Endodermal cell (in vitro differentiated cells): ENCODE measurements around the gene TTC7B. TPM values are rescaled to one million over a fixed set of nuclear protein-coding genes. Genes with fewer than 3 reads are reported as not detected.
A peak's percentile ranks its signal among the peaks of the same experiment; 100 is the strongest.

Experiments used
- DNase-seq: peaks from one replicate; pipeline ENCODE4 v3.0.0-alpha.2; 2017
- H3K27ac ChIP-seq: 2 replicates; pipeline ENCODE4 v1.5.1; 2013; ENCODE audit warnings: mild to moderate bottlenecking, low read depth, low read length, moderate library complexity
- H3K27me3 ChIP-seq: 2 replicates; pipeline ENCODE4 v1.6.1; 2013; ENCODE audit warnings: mild to moderate bottlenecking, low read length, moderate library complexity; ENCODE audit not compliant: insufficient read depth, control insufficient read depth, poor library complexity, severe bottlenecking
- H3K36me3 ChIP-seq: 2 replicates; pipeline ENCODE4 v1.7.0; 2013; ENCODE audit warnings: mild to moderate bottlenecking, low read length, moderate library complexity; ENCODE audit not compliant: control insufficient read depth, insufficient read depth
- H3K4me1 ChIP-seq: one replicate; pipeline ENCODE4 v1.7.0; 2013; ENCODE audit warnings: low read length; ENCODE audit not compliant: control insufficient read depth, insufficient read depth
- H3K4me3 ChIP-seq: 2 replicates; pipeline ENCODE4 v1.5.1; 2013; ENCODE audit warnings: mild to moderate bottlenecking, low read length, moderate library complexity
- H3K9ac ChIP-seq: 2 replicates; pipeline ENCODE4 v1.6.1; 2013; ENCODE audit warnings: mild to moderate bottlenecking, low read length, moderate library complexity; ENCODE audit not compliant: poor library complexity, severe bottlenecking; ENCODE audit errors: extremely low read depth
- H3K9me3 ChIP-seq: 2 replicates; pipeline ENCODE4 v1.6.1; 2013; ENCODE audit warnings: mild to moderate bottlenecking, low read length, moderate library complexity; ENCODE audit not compliant: control insufficient read depth
- H3K27ac Mint-ChIP-seq: 2 replicates; pipeline ENCODE4 v1.8.0; 2020; ENCODE audit warnings: mixed read lengths
- H3K27me3 Mint-ChIP-seq: 2 replicates; pipeline ENCODE4 v1.8.0; 2021; ENCODE audit warnings: mild to moderate bottlenecking, mixed read lengths; ENCODE audit not compliant: insufficient read depth
- H3K36me3 Mint-ChIP-seq: 2 replicates; pipeline ENCODE4 v1.8.0; 2020; ENCODE audit warnings: low read depth, mixed read lengths
- H3K4me1 Mint-ChIP-seq: 2 replicates; pipeline ENCODE4 v1.8.0; 2020; ENCODE audit warnings: mixed read lengths
- H3K4me3 Mint-ChIP-seq: 2 replicates; pipeline ENCODE4 v1.8.0; 2020; ENCODE audit warnings: mild to moderate bottlenecking, moderate library complexity, mixed read lengths
- H3K9me3 Mint-ChIP-seq: 2 replicates; pipeline ENCODE4 v1.8.0; 2020; ENCODE audit warnings: mild to moderate bottlenecking, mixed read lengths
- WGBS, 2 experiments: methylation state at CpG; one replicate each; pipeline versions ENCODE4 v1.1.5 to v1.1.7; 2013; ENCODE audit warnings: missing lambda C conversion rate in 2 of 2, mixed read lengths in 1 of 2; ENCODE audit not compliant: insufficient coverage in 1 of 2, insufficient read length in 1 of 2; 5-methylcytosine and 5-hydroxymethylcytosine counted together
- total RNA-seq, 2 donors: library from RNA; stranded (reverse); fragmentation: NEBNext Ultra II Directional in 1 of 2; extraction: Animal tissue kit (Norgen Biotek cat#: 25700) in 1 of 2; gene quantifications; 2 replicates in 1 of 2; 3 replicates in 1 of 2; pipeline ENCODE4 v1.2.1, GENCODE V29; 2021
- TF ChIP-seq, protein P1 (sequence below): fragments of 200-600 bp; sonication (generic); conservative IDR thresholded peaks from 2 replicates; pipeline ENCODE4 v1.5.0; 2021; ENCODE audit warnings: antibody characterized with exemption, mild to moderate bottlenecking

Gene TTC7B
- total RNA-seq, 2 donors from 2014 or later, result 51.3 to 62.6 TPM

- Histone ChIP-seq H3K9ac (no peak overlapping the region), H3K4me1 (no peaks in the 10 kb centered on the region), H3K27ac (no peak overlapping the region), H3K27me3 (no peaks in the 10 kb centered on the region), H3K36me3 (no peaks in the 10 kb centered on the region), H3K9me3 (no peaks in the 10 kb centered on the region), H3K4me3 (no peak overlapping the region)
- TF ChIP-seq, protein P1, sequence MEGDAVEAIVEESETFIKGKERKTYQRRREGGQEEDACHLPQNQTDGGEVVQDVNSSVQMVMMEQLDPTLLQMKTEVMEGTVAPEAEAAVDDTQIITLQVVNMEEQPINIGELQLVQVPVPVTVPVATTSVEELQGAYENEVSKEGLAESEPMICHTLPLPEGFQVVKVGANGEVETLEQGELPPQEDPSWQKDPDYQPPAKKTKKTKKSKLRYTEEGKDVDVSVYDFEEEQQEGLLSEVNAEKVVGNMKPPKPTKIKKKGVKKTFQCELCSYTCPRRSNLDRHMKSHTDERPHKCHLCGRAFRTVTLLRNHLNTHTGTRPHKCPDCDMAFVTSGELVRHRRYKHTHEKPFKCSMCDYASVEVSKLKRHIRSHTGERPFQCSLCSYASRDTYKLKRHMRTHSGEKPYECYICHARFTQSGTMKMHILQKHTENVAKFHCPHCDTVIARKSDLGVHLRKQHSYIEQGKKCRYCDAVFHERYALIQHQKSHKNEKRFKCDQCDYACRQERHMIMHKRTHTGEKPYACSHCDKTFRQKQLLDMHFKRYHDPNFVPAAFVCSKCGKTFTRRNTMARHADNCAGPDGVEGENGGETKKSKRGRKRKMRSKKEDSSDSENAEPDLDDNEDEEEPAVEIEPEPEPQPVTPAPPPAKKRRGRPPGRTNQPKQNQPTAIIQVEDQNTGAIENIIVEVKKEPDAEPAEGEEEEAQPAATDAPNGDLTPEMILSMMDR, result no peak
- Mint-ChIP-seq H3K27me3 (peaks cover 3% of the 10 kb centered on the region), H3K27ac (no peak overlapping the region), H3K4me3 (no peak overlapping the region), H3K36me3 (no peaks in the 10 kb centered on the region), H3K9me3 (no peaks in the 10 kb centered on the region), H3K4me1 (peaks cover 17% of the 10 kb centered on the region)
- no peak for DNase-seq
Observed at GRCh38 chr14:90502760-90503159, 313.5 kb downstream of the TTC7B start.

DNA sequence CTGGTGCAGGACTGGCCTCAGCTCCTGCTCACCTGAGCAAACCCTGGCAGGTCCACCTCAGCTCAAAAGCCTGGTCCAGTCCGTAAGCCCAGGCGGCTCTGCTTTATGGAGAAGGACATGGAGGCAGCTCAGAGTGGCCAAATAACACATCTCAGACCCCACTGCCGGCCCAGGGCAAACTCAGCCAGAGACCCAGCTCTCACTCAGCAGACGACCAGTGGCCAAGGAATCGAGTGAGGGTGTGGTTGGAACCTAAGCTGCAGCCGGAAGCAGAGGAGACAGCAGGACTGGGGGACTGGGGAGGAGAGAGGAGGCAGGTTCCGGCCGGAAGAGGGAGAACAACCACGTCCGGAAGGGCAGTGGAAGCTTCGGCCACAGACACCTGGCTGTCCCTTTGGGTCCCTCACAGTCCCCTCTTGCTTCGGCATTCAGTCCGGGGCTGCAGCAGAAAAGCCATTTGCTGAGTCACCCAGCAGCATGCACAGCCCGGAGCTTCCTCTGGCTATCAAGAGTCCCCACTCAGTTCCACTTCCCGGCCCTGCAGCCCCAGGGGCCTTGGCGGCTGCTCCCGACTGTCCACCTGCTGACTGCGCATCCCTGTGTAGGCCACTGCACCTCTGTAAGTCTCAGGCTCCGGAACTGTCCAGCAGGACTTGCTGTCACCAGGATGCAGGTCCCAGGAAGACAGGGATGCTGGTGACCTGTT is 315.4 kb downstream of the TTC7B start:
- Mint-ChIP-seq H3K27me3 (peaks cover 2% of the 10 kb centered on the region), H3K4me1 (peaks cover 17% of the 10 kb centered on the region), H3K4me3 (no peak overlapping the region), H3K9me3 (no peaks in the 10 kb centered on the region), H3K27ac (peak overlapping the region; percentile 52), H3K36me3 (no peaks in the 10 kb centered on the region)
- TF ChIP-seq, protein P1, result no peak
- no peak overlapping the region for H3K27ac ChIP-seq
- no peaks in the 10 kb centered on the region for H3K27me3 ChIP-seq
- H3K9me3 ChIP-seq, result no peaks in the 10 kb centered on the region
- no peak for DNase-seq
- H3K36me3 ChIP-seq, result no peaks in the 10 kb centered on the region
- H3K4me1 ChIP-seq, result no peaks in the 10 kb centered on the region
- whole genome bisulfite sequencing, 2 experiments, result 84 to 93% methylated on average over 12 to 19 of the region's 19 CpGs
- no peak overlapping the region for H3K4me3 ChIP-seq
- H3K9ac ChIP-seq, result no peak overlapping the region

DNA sequence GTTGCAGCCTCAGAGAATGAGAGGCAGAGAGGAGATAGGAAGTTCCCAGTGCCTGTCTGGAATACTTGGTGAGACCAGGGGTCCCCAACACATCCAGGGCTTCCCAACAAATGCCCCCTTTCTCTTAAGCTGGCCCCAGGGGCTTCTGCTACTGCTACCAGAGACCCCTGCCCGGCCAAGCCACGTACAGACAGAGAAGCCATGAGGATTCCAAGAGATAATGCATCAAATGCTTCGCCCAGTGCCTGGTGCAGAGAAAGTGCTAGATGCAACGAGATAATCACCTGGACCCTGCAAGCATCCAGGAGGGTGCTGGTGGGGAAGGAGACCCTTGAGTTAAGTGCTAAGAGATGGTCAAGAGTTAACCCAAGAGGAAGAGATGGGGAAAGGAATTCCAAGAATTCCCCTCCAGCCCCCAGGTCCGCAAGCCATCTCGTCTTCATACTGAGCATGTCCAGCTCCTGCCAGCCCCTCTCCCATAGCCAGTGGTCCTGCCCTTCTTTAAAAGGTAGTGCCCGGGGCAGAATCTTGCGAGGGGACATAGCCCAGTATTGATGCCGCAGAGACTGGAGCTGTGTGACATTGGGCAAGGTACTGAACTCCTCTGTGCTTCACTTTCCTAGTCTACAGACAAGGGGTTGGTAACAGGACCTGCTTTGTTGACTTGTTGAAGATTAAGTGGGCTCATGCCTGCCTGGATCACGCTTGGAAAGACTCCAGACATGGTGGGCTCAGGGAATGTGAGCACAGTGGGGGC is 316.1 kb downstream of the TTC7B start:
- H3K4me1 ChIP-seq, result no peaks in the 10 kb centered on the region
- H3K9ac ChIP-seq, result no peak overlapping the region
- no peak overlapping the region for H3K4me3 ChIP-seq
- no peak for DNase-seq
- no peaks in the 10 kb centered on the region for H3K36me3 ChIP-seq
- Mint-ChIP-seq H3K27me3 (peaks cover 3% of the 10 kb centered on the region), H3K4me3 (no peak overlapping the region), H3K4me1 (peaks cover 17% of the 10 kb centered on the region), H3K27ac (peak overlapping the region; percentile 52), H3K36me3 (no peaks in the 10 kb centered on the region), H3K9me3 (no peaks in the 10 kb centered on the region)
- 83 to 95% methylated on average over 7 to 10 of the region's 10 CpGs for WGBS, 2 experiments
- H3K9me3 ChIP-seq, result no peaks in the 10 kb centered on the region
- no peak overlapping the region for H3K27ac ChIP-seq
- TF ChIP-seq, protein P1, result no peak
- no peaks in the 10 kb centered on the region for H3K27me3 ChIP-seq
